ENCODE data around the gene MIPOL1. TPM values are rescaled to one million over a fixed set of nuclear protein-coding genes. Genes with fewer than 3 reads are reported as not detected.
A peak's percentile ranks its signal among the peaks of the same experiment; 100 is the strongest.
"Not testable (repeated sequence)": the region's sequence is repeated elsewhere in the genome, so short reads cannot be mapped to it uniquely, and the experiment has no call there.

MIPOL1 gene
- total and polyA plus RNA-seq, 2 donors (not counting 3 experiments of a cell fraction or from before 2014, with no cell fraction given), result 3.4 to 33.5 TPM

DNA sequence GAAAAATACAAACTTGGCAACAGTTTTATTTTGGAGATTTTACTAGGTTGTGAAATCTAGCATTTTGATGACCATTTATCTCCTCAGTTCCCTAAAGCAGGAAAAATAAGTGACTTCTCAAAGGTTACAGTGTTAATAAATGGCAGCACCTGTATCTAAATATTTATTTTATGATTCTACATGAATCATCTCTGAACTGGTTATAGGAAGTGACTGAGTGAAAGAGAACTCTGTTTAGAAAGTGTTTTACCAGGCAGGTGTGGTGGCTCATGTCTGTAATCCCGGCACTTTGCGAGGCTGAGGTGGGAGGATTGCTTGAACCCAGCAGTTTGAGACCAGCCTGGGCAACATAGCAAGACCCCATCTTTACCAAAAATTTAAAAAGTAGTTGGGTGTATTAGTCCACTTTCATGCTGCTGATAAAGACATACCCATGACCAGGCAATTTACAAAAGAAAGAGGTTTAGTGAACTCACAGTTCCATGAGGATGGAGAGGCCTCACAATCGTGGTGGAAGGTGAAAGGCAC lies 26.3 kb downstream of the MIPOL1 start:
- no peaks in the 10 kb centered on the region for H3K4me1 ChIP-seq (ENCODE audit: control insufficient read depth, extremely low read depth, insufficient read depth, low read length)
- DNase-seq (ENCODE audit: low read depth, low spot score) (no peak), FAIRE-seq (peak; percentile 18)
- no peak overlapping the region for H3K4me3 ChIP-seq (replicated peaks in 1 of 3; ENCODE audit: insufficient read depth in 1 of 3, low read depth in 1 of 3, low read length in 3 of 3)
- no peak overlapping the region for H3K27ac ChIP-seq (ENCODE audit: insufficient read depth, low read depth, low read length)
- intact Hi-C loops (cut with micrococcal nuclease) (no loop called here), dilution Hi-C loops (cut with MboI; ENCODE audit: extremely low pct_ligation_motif_present, low sequenced_read_pairs) (no loop called here)
- CTCF ChIA-PET, result interaction anchor here (0.5 to 1.0 kb wide), 2 partner anchors 46 to 670 kb away, joined by 3 to 4 read pairs; no protein-coding TSS in a partner anchor
- no peaks in the 10 kb centered on the region for H3K9me3 ChIP-seq (replicated peaks; ENCODE audit: control insufficient read depth, insufficient read depth, low read length)
- peaks cover 20% of the 10 kb centered on the region for H3K79me2 ChIP-seq (ENCODE audit: control insufficient read depth, insufficient read depth, low read length)
- TF ChIP-seq FOS (IDR thresholded peaks at IDR 0.05; ENCODE audit: borderline replicate concordance, insufficient read depth, low read length) (peak; percentile 47), MYC (IDR thresholded peaks at IDR 0.05; ENCODE audit: low read depth, low read length) (no peak)
- no peak overlapping the region for H3K9ac ChIP-seq (replicated peaks; ENCODE audit: extremely low read depth, insufficient read depth, low read length)
- no TSS peak for BruUV-seq (replicated peaks)
- no peaks in the 10 kb centered on the region for H3K9me1 ChIP-seq (replicated peaks; ENCODE audit: control insufficient read depth, extremely low read depth, insufficient read depth, low read length)
- H3K4me2 ChIP-seq (ENCODE audit: insufficient read depth, low read length), result no peak overlapping the region
- H4K20me1 ChIP-seq (replicated peaks; ENCODE audit: control insufficient read depth, extremely low read depth, insufficient read depth, low read length), result no peaks in the 10 kb centered on the region
- no peak overlapping the region for H2AFZ ChIP-seq (ENCODE audit: low read depth, low read length)
- POLR2A ChIA-PET, result no interaction called here
- H3K36me3 ChIP-seq (ENCODE audit: control insufficient read depth in 2 of 2, extremely low read depth in 1 of 2, insufficient read depth in 2 of 2, low read length in 2 of 2), result peaks cover 1 to 3% of the 10 kb centered on the region in 2 experiments
- no peaks in the 10 kb centered on the region for H3K27me3 ChIP-seq (ENCODE audit: control insufficient read depth in 2 of 2, insufficient read depth in 2 of 2, low read length in 2 of 2)

DNA sequence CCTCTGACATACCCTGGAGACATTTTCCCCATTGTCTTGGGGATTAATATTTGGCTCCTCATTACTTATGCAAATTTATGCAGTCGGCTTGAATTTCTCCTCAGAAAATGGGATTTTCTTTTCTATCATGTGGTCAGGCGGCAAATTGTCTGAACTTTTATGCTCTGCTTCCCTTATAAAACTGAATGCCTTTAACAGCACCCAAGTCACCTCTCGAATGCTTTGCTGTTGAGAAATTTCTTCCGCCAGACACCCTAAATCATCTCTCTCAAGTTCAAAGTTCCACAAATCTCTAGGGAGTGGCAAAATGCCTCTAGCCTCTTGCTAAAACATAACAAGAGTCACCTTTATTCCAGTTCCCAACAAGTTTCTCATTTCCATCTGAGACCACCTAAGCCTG lies 27.9 kb downstream of the MIPOL1 start:
- H3K27me3 ChIP-seq (ENCODE audit: control insufficient read depth in 2 of 2, insufficient read depth in 2 of 2, low read length in 2 of 2); H3K4me3 ChIP-seq (replicated peaks in 1 of 3; ENCODE audit: insufficient read depth in 1 of 3, low read depth in 1 of 3, low read length in 3 of 3); CTCF ChIA-PET; H3K9ac ChIP-seq (replicated peaks; ENCODE audit: extremely low read depth, insufficient read depth, low read length); H2AFZ ChIP-seq (ENCODE audit: low read depth, low read length); dilution Hi-C loops (cut with MboI; ENCODE audit: extremely low pct_ligation_motif_present, low sequenced_read_pairs); H3K27ac ChIP-seq (ENCODE audit: insufficient read depth, low read depth, low read length); H3K9me1 ChIP-seq (replicated peaks; ENCODE audit: control insufficient read depth, extremely low read depth, insufficient read depth, low read length); FAIRE-seq; BruUV-seq (replicated peaks); DNase-seq (ENCODE audit: low read depth, low spot score); H3K36me3 ChIP-seq (ENCODE audit: control insufficient read depth in 2 of 2, extremely low read depth in 1 of 2, insufficient read depth in 2 of 2, low read length in 2 of 2); H3K4me2 ChIP-seq (ENCODE audit: insufficient read depth, low read length); H4K20me1 ChIP-seq (replicated peaks; ENCODE audit: control insufficient read depth, extremely low read depth, insufficient read depth, low read length); POLR2A ChIA-PET; H3K4me1 ChIP-seq (ENCODE audit: control insufficient read depth, extremely low read depth, insufficient read depth, low read length); H3K9me3 ChIP-seq (replicated peaks; ENCODE audit: control insufficient read depth, insufficient read depth, low read length); intact Hi-C loops (cut with micrococcal nuclease): not testable (repeated sequence)
- H3K79me2 ChIP-seq (ENCODE audit: control insufficient read depth, insufficient read depth, low read length), result peaks cover 22% of the 10 kb centered on the region
